Neural crest cell (in vitro differentiated cells): ENCODE data around the gene GLP1R. TPM values are rescaled to one million over a fixed set of nuclear protein-coding genes. Genes with fewer than 3 reads are reported as not detected.

Source experiments
- DNase-seq: peaks from one replicate; pipeline ENCODE4 v3.0.0; 2021; ENCODE audit warnings: low read depth, mixed read lengths, low spot score
- H3K27ac Mint-ChIP-seq: one replicate; pipeline ENCODE4 v1.8.0; 2021; ENCODE audit warnings: mild to moderate bottlenecking, mixed read lengths; ENCODE audit not compliant: unreplicated experiment
- H3K27me3 Mint-ChIP-seq: 2 replicates; pipeline ENCODE4 v1.8.0; 2021; ENCODE audit warnings: low read depth, mild to moderate bottlenecking, mixed read lengths
- H3K36me3 Mint-ChIP-seq: 2 replicates; pipeline ENCODE4 v1.8.0; 2021; ENCODE audit warnings: low read depth, mild to moderate bottlenecking, mixed read lengths
- H3K4me1 Mint-ChIP-seq: 2 replicates; pipeline ENCODE4 v1.8.0; 2021; ENCODE audit warnings: mixed read lengths
- H3K4me3 Mint-ChIP-seq: one replicate; pipeline ENCODE4 v1.8.0; 2021; ENCODE audit warnings: mild to moderate bottlenecking, mixed read lengths
- H3K9me3 Mint-ChIP-seq: 2 replicates; pipeline ENCODE4 v1.8.0; 2021; ENCODE audit warnings: mixed read lengths
- total RNA-seq: library from RNA; stranded (reverse); gene quantifications from 2 replicates; pipeline ENCODE4 v1.2.1, GENCODE V29; 2021
- TF ChIP-seq, protein P1 (sequence below): fragments of 200-600 bp; sonication (generic); conservative IDR thresholded peaks from 2 replicates; pipeline ENCODE4 v1.5.0; 2021; ENCODE audit warnings: antibody characterized with exemption, mild to moderate bottlenecking

GLP1R gene
- total RNA-seq, 1 donor from 2014 or later: 0.65 TPM

DNA sequence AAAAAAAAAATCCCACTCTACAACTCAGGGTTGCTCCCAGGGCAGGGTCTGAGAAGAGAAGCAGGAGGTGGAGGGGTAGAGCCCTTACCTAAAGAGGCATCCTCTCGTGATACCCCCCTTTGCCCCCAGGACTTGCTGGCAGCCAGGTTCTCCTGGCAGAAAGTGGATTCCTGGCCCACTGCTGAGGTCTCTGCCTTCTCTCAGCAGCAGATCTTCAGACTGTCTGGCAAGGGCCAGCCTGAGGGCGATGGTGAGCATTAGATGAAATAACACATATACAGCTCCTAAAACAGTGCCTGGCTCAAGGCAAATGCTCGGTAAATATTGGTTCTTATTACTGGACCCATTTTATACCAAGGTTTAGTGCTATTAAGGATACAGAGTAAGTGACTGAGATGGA is 4.8 kb upstream of the GLP1R start:
- H3K9me3 Mint-ChIP-seq: no peaks in the 10 kb centered on the region
- no peak overlapping the region for H3K27ac Mint-ChIP-seq
- H3K4me3 Mint-ChIP-seq: no peak overlapping the region
- H3K36me3 Mint-ChIP-seq: no peaks in the 10 kb centered on the region
- DNase-seq: no peak
- H3K4me1 Mint-ChIP-seq: no peaks in the 10 kb centered on the region
- TF ChIP-seq, protein P1, sequence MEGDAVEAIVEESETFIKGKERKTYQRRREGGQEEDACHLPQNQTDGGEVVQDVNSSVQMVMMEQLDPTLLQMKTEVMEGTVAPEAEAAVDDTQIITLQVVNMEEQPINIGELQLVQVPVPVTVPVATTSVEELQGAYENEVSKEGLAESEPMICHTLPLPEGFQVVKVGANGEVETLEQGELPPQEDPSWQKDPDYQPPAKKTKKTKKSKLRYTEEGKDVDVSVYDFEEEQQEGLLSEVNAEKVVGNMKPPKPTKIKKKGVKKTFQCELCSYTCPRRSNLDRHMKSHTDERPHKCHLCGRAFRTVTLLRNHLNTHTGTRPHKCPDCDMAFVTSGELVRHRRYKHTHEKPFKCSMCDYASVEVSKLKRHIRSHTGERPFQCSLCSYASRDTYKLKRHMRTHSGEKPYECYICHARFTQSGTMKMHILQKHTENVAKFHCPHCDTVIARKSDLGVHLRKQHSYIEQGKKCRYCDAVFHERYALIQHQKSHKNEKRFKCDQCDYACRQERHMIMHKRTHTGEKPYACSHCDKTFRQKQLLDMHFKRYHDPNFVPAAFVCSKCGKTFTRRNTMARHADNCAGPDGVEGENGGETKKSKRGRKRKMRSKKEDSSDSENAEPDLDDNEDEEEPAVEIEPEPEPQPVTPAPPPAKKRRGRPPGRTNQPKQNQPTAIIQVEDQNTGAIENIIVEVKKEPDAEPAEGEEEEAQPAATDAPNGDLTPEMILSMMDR: no peak
- H3K27me3 Mint-ChIP-seq: peaks cover 74% of the 10 kb centered on the region

DNA sequence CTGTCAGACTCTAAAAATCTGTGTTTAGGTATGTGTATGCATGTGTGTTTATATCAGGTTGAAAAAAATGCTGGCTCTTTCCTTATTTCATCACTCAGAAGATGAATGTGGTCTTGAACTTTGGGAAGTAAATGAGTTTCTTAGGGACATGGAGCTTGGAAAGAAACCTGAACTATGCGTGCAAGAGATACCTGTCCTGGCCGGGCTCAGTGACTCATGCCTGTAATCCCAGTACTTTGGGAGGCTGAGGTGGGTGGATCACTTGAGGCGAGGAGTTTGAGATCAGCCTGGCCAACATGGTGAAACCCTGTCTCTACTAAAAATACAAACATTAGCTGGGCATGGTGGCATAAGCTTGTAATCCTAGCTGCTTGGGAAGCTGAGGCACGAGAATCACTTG is 4.4 kb upstream of the GLP1R start:
- Mint-ChIP-seq H3K27me3 (peaks cover 73% of the 10 kb centered on the region), H3K9me3 (no peaks in the 10 kb centered on the region), H3K36me3 (no peaks in the 10 kb centered on the region), H3K4me1 (no peaks in the 10 kb centered on the region), H3K4me3 (no peak overlapping the region), H3K27ac (no peak overlapping the region)
- TF ChIP-seq, protein P1: no peak
- DNase-seq: no peak

- no peaks in the 10 kb centered on the region for H3K4me1 Mint-ChIP-seq
- DNase-seq: no peak
- TF ChIP-seq, protein P1: no peak
- peak overlapping the region; percentile 77 for H3K4me3 Mint-ChIP-seq
- H3K36me3 Mint-ChIP-seq: no peaks in the 10 kb centered on the region
- H3K9me3 Mint-ChIP-seq: no peaks in the 10 kb centered on the region
- H3K27ac Mint-ChIP-seq: no peak overlapping the region
- H3K27me3 Mint-ChIP-seq: peaks cover 77% of the 10 kb centered on the region
Measured at GRCh38 chr6:39047434-39048327, 900 bp upstream of the GLP1R start.

GRCh38 chr6:39049575-39050283 is 1.1 kb downstream of the GLP1R start:
- H3K27me3 Mint-ChIP-seq: peaks cover 68% of the 10 kb centered on the region
- H3K27ac Mint-ChIP-seq: no peak overlapping the region
- DNase-seq: no peak
- TF ChIP-seq, protein P1: no peak
- H3K4me1 Mint-ChIP-seq: no peaks in the 10 kb centered on the region
- no peaks in the 10 kb centered on the region for H3K9me3 Mint-ChIP-seq
- H3K36me3 Mint-ChIP-seq: no peaks in the 10 kb centered on the region
- H3K4me3 Mint-ChIP-seq: peak overlapping the region; percentile 19

- peaks cover 68% of the 10 kb centered on the region for H3K27me3 Mint-ChIP-seq
- DNase-seq: no peak
- no peaks in the 10 kb centered on the region for H3K9me3 Mint-ChIP-seq
- peak overlapping the region; percentile 42 for H3K4me3 Mint-ChIP-seq
- H3K4me1 Mint-ChIP-seq: no peaks in the 10 kb centered on the region
- no peak overlapping the region for H3K27ac Mint-ChIP-seq
- TF ChIP-seq, protein P1: no peak
- no peaks in the 10 kb centered on the region for H3K36me3 Mint-ChIP-seq
Measured at GRCh38 chr6:39050453-39051112, 2.0 kb downstream of the GLP1R start.
